AG04450 (cell line): Measurements from ENCODE around the gene CAMK2B. TPM values are rescaled to one million over a fixed set of nuclear protein-coding genes. Genes with fewer than 3 reads are reported as not detected.

Experiments used
- CTCF ChIA-PET: fragments of 300-600, 350-600 bp; formaldehyde crosslinking; extraction: SDS; loops from one replicate; lab custom pipeline; 2022; ENCODE audit warnings: antibody characterized with exemption, inconsistent platforms; lab: Charles Lee
- POLR2A ChIA-PET: fragments of 350-600 bp; formaldehyde crosslinking; extraction: SDS; loops from one replicate; lab custom pipeline; 2021; ENCODE audit warnings: antibody characterized with exemption, inconsistent platforms; lab: Yijun Ruan, JAX
- DNase-seq: peaks from one replicate; pipeline ENCODE4 v3.0.0-alpha.2; 2011; ENCODE audit warnings: low read depth, low spot score
- H3K27ac ChIP-seq: one replicate; pipeline ENCODE4 v1.5.1; 2012; ENCODE audit warnings: low read depth, low read length, control low read depth
- H3K27me3 ChIP-seq: one replicate; pipeline ENCODE4 v1.6.0; 2012; ENCODE audit warnings: low read length; ENCODE audit not compliant: control insufficient read depth, insufficient read depth
- H3K4me3 ChIP-seq: 2 replicates; pipeline ENCODE4 v1.5.1; 2011; ENCODE audit warnings: mild to moderate bottlenecking, low read depth, low read length, control low read depth
- H3K9me3 ChIP-seq: 2 replicates; pipeline ENCODE4 v1.5.1; 2012; ENCODE audit warnings: low read length; ENCODE audit not compliant: control insufficient read depth, insufficient read depth
- polyA plus RNA-seq: library from polyadenylated mRNA; depleted of rRNA; stranded (reverse); fragments of >200 nt; gene quantifications from 2 replicates; pipeline ENCODE4 v1.2.3, GENCODE V29; 2011
- TF ChIP-seq, protein P1 (sequence below): IDR thresholded peaks from 2 replicates; pipeline ENCODE4 v1.5.1; 2011; ENCODE audit warnings: low read depth, low read length, control low read depth, inconsistent platforms

The CAMK2B gene
- polyA plus RNA-seq, 1 experiment, result not detected

DNA sequence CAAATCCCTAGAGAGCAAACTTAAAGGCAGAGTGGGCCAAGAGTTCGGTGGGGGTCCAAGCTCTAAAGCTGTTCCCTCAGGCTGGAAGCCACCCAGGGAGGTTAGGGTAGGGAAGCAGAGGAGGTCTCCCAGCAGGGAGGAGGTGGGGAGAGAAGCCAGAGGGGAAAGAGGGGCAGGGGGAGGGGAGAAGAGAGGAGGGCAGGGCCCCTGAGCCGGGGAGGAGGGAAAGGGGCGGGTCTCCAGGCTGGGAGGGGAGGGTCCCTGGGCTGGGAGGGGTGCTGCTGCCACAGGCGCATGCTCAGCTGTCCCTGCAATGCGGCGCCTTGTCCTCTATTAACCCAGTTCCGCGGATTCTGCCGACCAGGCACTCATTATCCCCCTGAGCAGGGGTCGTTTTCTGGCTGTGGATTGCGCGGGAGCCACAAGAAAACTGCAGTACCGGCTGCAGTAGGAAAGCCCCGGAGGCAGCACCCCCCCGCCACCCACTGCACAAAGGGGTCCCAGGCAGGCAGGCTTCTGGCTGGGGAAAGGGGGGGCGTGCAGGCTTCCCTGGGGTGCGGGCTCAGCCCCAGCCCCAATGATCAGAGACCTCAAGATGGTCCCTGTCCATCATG, 49.3 kb downstream of the CAMK2B start:
- H3K4me3 ChIP-seq, result no peak overlapping the region
- POLR2A ChIA-PET, result no interaction called here
- TF ChIP-seq, protein P1, sequence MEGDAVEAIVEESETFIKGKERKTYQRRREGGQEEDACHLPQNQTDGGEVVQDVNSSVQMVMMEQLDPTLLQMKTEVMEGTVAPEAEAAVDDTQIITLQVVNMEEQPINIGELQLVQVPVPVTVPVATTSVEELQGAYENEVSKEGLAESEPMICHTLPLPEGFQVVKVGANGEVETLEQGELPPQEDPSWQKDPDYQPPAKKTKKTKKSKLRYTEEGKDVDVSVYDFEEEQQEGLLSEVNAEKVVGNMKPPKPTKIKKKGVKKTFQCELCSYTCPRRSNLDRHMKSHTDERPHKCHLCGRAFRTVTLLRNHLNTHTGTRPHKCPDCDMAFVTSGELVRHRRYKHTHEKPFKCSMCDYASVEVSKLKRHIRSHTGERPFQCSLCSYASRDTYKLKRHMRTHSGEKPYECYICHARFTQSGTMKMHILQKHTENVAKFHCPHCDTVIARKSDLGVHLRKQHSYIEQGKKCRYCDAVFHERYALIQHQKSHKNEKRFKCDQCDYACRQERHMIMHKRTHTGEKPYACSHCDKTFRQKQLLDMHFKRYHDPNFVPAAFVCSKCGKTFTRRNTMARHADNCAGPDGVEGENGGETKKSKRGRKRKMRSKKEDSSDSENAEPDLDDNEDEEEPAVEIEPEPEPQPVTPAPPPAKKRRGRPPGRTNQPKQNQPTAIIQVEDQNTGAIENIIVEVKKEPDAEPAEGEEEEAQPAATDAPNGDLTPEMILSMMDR, result no peak
- H3K27me3 ChIP-seq, result peaks cover 48% of the 10 kb centered on the region
- DNase-seq, result no peak
- CTCF ChIA-PET, result no interaction called here
- no peak overlapping the region for H3K27ac ChIP-seq
- peaks cover 3% of the 10 kb centered on the region; the same call in 1 of the 2 replicates for H3K9me3 ChIP-seq

DNA sequence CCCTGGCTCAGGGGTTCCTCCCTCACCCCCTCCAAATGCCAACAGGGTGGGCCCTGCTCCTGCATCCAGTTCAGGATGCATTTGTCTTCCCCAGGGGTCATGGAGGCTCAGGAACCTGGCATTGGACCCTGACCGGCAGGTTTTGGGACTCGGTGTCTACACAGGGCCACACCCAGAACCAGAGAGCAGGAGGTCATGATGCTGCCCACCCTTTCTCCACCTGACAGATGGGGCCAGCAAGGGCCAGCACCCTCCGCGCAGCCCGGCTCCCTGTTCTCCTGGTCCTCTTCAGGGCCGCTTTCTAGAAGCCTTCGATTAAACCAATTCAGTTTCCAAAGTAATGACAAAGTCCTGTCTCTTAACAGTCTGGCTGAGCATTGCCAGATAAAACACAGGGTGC, 50.2 kb downstream of the CAMK2B start:
- TF ChIP-seq, protein P1, result no peak
- Histone ChIP-seq H3K4me3 (no peak overlapping the region), H3K9me3 (peaks cover 3% of the 10 kb centered on the region; the same call in 1 of the 2 replicates), H3K27ac (no peak overlapping the region), H3K27me3 (peaks cover 49% of the 10 kb centered on the region)
- no peak for DNase-seq
- ChIA-PET POLR2A (no interaction called here), CTCF (no interaction called here)

DNA sequence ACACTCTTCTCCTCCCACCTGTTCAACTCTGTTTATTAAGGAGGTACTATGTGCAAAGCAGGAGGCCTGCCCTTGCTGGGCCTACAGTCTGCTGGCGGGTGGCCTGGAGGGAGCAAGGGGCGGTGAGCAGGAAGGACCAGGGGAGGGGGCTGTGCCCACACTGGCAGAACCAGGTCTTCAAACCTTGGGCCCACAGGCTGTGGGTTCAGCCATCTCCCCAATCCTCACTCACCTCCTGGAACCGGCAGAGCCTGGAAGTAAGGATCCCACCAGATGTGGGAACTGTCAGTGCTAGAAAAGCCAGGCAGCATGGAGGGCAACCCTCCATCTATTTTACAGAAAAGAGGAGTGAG, 50.8 kb downstream of the CAMK2B start:
- no peak overlapping the region for H3K27ac ChIP-seq
- H3K27me3 ChIP-seq, result peaks cover 49% of the 10 kb centered on the region
- peaks cover 3% of the 10 kb centered on the region; the same call in 1 of the 2 replicates for H3K9me3 ChIP-seq
- ChIA-PET CTCF (no interaction called here), POLR2A (no interaction called here)
- TF ChIP-seq, protein P1, result no peak
- DNase-seq, result no peak
- H3K4me3 ChIP-seq, result no peak overlapping the region

DNA sequence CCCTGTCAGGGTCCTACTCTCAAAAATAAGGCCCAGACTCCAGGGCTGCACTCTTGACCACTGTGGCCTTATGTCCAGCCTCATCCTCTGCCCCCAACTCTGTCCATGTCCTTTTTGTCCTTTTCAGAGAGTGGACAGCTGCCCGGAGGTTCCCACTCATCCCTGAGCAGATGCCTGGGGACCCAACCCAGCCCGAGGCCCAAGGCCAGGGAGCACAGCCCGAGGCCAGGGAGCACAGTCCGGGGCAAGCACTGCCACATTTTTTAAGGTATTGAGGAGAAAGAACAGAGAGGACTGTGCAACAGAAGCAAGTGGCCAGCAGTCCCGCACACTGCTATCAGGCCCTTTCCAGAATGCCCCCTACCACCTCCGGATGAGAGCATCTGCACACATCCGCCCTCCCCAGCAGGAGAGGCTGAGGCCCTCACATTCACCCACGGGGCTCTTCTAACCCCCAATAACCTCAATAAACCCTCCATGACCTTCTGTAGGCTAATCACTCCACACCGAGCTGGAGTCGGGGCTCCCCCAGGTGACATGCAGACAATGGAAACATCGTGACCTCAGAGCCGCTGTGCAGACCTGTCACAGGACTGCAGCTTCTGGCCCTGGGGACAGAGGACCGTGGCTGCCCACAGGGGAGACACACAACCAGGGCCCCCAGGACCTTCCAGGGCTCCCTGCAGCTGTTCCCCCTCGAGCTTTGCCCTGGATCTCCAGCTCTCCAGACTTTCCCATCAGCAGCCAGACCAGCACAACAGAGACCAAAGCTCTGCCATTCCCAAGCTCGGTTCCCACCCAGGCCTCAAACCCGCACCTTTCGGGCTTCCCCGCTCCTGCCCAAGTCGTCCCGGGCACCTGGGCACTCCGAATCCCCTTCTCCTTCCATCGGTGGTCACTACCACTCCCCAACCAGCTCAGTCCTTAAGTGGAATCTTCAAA, 51.4 kb downstream of the CAMK2B start:
- no peak overlapping the region for H3K27ac ChIP-seq
- H3K9me3 ChIP-seq, result peaks cover 3% of the 10 kb centered on the region; the same call in 1 of the 2 replicates
- DNase-seq, result no peak
- ChIA-PET POLR2A (no interaction called here), CTCF (no interaction called here)
- peaks cover 51% of the 10 kb centered on the region for H3K27me3 ChIP-seq
- TF ChIP-seq, protein P1, result no peak
- no peak overlapping the region for H3K4me3 ChIP-seq

DNA sequence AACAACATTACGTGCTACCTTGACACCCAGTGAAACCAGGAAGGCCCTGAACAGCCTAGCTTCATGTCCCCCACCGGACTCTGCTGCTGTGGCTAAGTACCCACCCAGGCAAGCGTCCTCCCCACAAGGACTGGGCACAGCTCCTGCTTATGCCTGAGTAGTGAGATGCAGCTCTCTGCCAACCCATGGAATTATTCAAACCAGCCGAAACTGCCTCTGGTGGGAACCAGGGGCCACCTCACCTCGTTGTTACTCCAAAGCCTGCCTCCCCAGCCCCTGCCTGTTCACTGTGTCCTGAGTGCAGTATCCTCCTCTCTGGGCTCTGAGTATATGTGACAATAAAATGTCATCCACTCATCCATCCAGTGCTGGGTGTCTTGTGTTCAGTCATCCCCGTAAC, 52.4 kb downstream of the CAMK2B start:
- ChIA-PET POLR2A (no interaction called here), CTCF (no interaction called here)
- H3K27me3 ChIP-seq, result peaks cover 58% of the 10 kb centered on the region

More for the DNA sequence above, 52.4 kb downstream of the CAMK2B start:
- no peak overlapping the region for H3K4me3 ChIP-seq
- H3K9me3 ChIP-seq, result peaks cover 2% of the 10 kb centered on the region; the same call in 1 of the 2 replicates
- H3K27ac ChIP-seq, result no peak overlapping the region
- TF ChIP-seq, protein P1, result no peak
- DNase-seq, result no peak
